NCI-H2107 treated with DMSO at 0.1 percent for 48 hours (cell line): Measurements from ENCODE around the gene ZNF429.
"Not testable (repeated sequence)": the region's sequence is repeated elsewhere in the genome, so short reads cannot be mapped to it uniquely, and the experiment has no call there.

Experiments used
- DNase-seq: peaks from one replicate; lab custom pipeline; 2025; ENCODE audit not compliant: unreplicated experiment; lab: John Stamatoyannopoulos, UW

Gene ZNF429

DNA sequence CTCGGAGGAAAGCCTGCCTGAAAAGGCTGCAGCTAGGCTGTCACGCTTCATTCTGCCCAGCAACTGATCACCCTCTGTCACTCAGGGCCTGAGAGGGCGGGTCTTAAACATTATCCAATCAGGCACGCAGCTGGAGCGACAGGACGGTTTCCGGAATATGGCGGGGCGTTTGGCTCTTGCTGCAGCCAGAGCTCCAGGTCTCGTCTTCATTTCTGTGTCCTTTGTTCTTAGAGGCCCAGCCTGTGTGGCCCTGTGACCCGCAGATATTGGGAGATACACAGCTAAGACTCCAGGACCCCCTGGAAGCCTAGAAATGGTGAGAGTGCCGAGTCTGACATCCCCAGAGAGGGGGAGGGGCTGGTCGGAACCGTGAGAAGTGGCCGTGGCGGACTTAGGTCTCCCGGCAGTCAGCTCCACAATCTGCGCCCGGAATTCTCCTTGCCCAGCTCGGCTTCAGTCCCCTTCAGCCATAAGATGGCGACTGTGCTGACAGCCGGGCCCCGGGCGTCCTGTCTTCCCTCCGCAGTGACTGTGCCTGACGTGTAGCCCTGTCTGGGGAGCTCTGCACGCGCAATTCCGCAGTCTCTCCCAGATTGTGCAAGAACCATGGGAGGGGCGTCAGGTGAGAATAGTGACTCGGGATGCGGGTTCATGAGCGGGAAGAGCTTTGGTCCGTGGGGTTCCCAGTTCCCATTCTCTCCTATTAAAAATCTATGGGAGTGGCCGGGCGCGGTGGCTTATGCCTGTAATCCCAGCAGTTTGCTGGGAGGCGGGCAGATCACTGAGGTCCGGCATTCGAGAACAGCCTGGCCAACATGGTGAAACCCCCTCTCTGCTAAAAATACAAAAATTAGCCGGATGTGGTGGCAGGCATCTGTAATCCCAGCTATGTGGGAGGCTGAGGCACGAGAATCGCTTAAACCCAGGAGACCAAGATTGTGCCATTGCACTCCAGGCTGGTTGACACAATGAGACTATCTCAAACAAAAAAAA lies at the start of gene ZNF429:
ZNF429 (plus strand) TSS at position 144 of the 993 bp plus-strand sequence; CDS start at position 314, 170 bp downstream.
- peak; percentile 87 for DNase-seq

DNA sequence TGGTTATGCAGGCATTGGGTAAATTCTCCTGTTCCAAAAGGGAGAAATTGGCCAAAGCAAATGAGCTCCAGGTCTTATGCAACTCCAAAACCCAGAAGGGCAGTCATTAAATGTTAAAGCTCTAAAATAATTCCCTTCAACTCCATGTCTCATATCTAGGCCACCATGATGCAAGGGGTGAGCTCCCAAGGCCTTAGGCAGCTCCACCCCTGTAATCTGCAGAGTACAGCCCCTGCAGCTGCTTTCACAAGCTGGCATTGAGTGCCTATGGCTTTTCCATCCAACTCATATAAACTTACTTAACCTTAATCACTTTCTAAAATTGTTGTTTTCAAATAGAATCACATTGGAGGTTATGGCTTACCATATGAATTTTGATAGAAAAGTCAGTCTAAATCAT lies 44.7 kb upstream of the ZNF429 start:
- DNase-seq: no peak

DNA sequence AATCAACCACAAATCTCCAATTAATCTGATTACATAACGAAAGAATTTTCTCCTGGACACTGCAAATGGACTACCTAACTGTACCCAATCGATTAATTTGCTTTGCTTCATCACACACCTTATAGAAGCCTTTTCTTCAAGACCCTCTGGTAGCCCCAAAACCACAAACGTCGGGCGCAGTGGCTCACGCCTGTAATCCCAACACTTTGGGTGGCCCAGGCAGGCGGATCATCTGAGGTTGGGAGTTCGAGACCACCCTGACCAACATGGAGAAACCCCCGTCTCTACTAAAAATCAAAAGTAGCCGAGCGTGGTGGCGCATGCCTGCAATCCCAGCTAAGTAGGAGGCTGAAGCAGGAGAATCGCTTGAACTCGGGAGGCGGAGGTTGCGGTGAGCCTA lies 42.9 kb upstream of the ZNF429 start:
- no peak for DNase-seq

DNA sequence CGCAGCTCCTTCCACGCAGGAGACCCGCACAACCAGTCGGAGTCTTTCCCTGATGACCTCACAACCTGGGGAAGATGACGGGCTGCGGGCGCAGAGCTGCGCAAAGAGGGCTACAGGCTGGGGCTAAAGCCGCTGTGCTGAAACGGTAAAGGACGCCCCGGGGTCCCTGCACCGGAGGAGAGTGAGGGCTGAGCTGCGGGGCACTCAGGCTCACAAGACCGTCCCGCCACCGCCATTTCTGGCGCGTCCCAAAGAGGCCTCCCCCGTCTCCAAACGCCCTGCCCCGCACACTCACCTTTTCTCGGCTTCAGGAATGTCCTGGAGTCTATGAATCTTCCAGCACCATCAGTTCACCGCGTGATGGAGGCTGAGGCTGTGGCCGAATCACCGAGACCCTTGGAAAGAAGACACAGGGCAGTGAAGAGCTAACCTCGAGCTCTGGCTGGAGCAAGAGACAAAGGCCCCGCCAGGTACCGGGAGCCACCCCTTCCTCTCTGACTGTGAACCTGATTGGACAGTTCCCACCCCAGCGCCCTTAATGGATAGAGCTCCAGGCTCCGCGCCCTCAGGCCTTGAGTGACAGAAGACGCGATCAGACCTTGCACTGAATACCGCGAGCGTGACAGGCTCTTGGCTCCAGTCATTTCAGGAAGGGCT lies 41.8 kb upstream of the ZNF429 start:
- DNase-seq: no peak

DNA sequence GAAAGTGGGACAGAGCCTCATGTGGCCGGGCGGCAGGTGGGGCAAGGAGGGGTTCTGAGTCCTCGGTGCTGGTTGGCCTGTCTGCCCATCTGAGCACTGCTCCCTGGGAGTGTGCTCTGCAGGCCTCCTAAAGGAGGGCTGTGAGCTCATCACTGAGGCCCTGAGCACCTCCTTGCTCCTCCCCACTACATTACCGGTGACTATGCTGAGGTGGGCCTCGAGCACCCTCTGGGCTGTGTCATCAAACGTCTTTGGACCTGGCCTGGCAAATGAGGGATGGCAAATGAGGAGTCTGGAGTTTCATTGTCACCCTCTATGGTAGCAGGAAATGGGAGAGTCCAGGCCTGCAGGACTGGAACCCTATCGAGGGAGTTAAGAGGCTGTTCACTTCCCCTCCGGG lies 38.8 kb upstream of the ZNF429 start:
- DNase-seq: no peak

DNA sequence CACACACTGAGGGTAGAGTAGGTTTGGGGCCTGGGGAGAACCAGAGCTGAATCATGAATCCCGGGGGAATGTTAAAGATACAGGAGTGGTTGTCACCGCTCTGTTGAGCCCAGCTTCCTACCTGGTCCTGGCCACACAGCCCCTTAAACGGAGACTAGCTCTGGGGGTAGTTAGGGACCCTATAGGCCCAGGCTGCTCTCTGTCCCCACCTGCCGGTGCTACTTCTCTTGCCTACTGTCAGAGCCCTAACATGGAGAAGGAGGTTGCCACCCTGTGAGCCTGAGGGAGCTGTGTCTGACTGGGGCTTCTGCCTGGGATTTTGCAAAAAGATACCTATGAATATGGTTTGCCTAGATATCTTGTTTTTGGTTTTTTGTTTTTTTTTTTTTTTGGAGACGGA lies 36.6 kb upstream of the ZNF429 start:
- DNase-seq: no peak

DNA sequence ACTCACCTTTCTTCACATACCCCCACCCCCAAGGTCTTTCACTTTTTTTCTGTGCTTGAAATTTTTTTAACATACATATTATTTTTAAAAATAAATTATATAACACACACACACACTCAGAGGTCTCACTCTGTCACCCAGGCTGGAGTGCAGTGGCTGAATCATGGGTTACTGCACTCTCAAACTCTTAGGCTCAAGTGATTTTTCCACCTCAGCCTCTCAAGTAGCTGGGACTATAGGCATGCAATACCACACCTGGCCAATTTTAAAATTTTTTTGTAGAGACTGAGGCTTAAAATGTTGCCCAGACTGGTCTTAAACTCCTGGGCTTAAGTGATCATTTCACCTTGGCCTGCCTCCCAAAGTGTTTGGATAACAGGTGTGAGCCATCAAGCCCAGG lies 32.9 kb upstream of the ZNF429 start:
- no peak for DNase-seq

DNA sequence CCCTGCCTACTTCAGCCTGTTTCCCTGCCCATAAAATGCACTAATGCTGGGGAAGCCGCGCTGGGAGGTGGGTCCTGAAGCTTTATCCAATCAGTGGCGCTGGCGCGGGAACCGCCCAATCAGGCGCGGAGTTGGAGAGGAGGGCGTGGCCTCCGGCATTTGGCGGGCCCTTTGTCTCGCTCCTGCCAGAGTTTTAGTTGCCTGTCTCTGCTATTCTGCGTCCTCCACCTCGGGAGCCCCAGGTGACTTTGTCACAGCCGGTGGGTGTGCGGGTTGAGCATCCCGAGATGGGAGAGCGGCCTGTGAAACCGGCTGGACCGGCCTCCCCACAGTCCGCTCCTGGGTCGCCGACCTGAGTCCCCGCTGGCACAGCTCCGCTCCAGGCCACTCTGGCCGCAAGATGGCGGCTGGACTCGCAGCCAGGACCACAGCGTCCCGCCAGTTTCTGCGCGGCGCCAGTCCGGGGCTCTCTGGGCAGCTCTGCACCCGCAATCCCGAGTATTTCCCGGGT lies 30.7 kb upstream of the ZNF429 start:
- no peak for DNase-seq

DNA sequence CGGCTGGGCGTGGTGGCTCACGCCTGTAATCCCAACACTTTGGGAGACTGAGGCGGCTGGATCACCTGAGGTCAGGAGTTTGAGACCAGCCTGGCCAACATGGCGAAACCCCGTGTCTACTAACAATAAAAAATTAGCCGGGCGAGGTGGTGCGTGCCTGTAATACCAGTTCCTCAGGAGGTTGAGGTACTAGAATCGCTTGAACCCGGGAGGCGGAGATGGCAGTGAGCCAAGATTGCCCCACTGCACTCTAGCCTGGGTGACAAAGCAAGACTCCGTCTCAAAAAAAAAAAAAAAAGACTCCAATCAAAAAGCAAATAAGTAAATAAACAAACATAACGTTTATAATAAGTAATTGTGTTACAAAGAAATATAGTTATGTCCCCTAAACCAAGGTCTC lies 23.0 kb upstream of the ZNF429 start:
- not testable (repeated sequence) for DNase-seq

DNA sequence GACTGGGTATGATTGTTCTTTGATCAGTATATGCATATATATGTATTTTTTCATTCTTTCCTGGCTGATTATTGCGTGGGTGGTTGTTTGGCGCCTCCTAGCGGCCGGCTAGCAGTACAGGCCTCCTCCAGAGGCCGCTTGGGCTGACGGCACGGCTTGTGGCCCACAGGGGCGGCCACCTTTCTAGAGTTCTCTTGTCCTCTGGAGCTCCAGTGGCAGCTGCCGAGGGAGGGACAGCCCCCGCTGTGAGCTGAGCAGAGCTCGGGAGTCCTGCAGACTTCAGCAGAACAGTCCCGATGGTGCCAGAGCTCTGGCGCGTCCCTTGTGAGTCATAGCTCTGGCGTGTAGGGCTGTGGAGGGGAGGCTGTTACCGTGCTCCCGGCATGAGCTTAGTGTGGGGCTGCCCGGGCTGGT lies 22.5 kb upstream of the ZNF429 start:
- no peak for DNase-seq

DNA sequence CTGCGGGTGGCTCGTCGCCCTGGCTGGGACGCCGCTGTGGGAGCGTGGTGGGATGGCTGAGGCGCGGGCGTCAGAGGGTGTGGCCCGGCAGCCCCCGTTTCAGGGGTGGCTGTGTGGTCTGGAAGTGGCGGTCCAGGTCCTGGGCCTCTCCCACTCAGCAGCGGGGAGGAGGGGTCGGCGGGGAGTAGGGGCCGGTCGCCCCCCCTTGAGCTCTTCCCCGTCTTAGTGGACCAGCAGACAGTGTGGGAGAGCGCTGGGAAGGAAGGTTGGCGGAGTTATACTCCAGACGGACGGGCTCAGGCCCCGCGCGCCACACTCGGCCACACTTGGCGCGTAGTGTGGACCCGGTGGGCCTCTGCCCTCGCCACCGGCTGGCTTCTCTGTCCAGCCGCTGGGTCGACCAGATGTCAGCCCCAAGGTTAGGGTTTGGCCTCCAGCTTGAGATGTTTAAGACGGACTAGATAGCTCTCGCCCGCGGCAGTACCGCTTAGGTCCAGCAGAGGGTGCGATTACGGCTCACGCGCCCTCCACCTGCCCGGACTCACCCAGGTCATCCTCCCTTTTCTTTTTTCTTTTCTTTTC lies 21.7 kb upstream of the ZNF429 start:
- no peak for DNase-seq

DNA sequence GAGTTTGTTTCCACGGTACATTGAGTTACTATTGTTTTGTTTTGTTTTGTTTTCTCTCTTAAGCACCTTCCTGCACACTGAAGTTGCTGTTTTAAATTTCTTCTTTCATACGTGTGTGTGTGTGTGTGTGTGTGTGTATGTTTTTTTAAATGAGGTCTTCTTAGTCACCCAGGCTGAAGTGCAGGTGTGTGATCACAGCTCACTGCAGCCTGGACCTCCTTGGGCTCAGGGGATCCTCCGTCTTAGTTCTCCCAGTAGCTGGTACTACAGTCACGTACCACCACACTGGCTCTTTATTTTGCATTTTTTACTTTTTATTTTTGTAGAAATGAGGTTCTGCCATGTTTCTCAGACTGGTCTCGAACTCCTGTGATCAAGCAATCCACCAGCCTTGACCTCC lies 20.8 kb upstream of the ZNF429 start:
- DNase-seq: no peak

DNA sequence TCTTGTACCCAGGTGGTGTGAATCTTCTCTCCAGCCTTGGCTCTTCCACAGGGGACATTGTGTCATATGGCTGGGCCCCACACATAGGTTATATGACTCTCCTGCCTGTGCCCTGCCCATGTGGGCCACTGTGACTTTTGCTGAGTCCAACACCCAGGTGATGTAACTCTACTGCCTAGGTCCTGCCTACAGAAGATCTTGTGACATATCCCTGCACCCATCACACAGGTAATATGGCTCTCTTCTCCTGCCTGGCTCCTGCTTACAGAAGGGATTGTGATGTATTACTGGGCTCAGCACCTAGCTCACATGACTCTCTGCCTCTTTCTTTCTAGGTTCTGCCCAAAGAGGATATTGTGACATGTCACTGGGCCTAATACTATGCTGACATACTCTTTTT lies 19.5 kb upstream of the ZNF429 start:
- DNase-seq: no peak

DNA sequence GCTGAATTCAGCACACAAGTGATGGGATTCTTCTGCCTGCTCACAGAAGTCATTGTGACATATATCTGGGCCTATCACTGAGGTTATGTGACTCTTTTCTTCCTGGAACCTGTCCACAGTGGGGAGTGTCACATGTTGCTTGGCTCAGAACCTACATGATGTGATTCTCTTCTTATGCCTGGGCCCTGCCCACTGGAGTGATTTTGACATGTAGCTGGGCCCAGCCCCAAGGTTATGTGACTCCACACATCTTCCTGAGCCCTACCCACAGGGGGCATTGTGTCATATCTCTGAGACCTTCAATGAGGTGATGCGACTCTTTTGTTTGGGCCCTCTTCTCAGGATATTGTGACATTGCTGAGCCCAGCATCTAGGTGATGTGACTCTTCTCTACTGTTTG lies 17.4 kb upstream of the ZNF429 start:
- no peak for DNase-seq

DNA sequence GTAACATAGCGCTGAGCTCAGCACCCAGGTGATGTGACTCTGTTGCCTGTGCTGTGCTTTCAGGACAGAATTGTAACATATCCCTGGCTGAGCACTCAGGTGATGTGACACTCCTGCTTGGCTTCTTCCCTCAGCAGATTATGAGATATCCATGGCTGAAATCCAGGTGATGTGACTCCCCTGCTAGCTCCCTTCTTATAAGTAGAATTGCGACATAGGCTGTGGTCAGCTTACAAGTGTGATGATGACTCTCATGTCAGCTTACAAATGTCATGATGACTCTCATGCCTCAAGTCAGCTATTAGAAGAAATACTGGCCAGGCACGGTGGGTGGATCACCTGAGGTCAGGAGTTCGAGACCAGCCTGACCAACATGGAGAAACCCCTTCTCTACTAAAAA lies 14.3 kb upstream of the ZNF429 start:
- DNase-seq: no peak

DNA sequence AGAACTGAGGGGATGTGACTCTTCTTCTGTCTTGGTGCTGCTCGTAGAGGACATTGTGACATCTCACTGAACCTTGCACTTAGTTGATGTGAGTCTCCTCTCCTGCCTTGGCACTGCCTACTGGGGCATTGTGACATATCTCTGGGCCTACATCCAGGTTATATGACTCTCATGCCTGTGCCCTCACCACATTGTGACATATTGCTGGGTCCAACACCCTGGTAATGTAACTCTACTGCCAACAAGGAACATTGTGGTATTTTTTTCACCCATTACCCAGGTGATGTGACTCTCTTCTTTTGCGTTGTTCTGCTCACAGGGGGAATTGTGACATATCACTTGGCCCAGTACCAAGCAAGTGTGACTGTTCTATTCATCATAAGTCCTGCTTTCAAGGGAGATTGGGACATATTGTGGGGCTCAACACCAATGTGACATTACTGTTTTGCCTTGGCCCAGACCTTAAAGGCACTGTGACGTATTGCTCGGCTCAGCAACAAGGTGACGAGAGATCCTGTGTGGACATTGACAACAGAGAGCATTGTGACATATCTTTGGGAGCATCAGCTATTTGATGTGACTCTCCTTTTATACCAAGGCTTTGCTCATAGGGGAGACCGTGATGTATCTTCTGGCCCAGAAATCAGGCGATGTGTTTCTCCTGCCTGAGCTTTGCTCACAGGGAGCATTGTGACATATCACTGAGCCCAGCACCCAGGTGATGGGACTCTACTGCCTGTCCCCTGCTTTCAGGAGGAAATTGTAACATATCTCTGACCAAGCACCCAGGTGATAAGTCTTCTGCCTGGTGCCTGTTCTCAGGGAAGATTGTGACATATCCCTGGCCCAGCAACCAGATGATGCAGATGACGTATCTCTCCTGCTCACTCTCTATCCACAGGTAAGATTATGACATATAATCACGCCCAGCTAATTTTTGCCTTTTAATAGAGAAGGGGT lies 12.2 kb upstream of the ZNF429 start:
- no peak for DNase-seq

DNA sequence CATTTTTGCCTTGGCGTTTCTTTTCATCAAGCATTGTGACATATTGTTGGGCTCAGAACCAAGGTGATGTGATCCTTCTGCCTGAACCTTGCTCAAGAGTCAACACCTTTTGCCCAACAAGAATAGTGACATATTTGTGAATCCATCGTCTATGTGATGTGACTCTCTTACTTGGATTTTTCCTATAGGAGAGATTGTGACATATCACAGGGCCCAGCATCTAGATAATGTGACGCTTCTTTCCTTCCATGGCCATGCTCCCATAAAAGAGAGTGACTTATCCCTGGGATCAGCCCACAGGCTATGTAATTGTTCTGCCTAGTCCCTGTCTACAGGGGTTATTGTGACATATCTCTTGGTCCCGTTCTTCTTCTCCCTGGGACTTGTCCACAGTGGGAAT lies 8.5 kb upstream of the ZNF429 start:
- no peak for DNase-seq

DNA sequence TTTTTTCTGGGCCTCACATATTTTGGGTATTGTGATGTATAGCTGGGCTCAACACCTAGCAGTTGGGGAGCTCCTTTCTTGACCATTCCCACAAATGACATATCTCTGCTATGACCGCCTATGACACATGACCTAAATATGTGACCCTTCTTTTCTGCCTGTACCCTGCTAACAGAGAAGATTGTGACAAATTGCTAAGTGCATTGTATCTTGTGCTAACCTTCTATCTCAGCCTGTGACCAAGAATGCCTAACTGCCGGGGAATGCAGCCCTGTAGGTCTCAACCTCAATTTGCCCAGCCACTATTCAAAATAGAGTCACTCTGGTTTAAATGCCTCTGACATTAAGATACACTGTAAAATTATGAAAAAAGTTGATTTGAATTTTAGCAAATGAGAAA lies 6.8 kb upstream of the ZNF429 start:
- DNase-seq: no peak

DNA sequence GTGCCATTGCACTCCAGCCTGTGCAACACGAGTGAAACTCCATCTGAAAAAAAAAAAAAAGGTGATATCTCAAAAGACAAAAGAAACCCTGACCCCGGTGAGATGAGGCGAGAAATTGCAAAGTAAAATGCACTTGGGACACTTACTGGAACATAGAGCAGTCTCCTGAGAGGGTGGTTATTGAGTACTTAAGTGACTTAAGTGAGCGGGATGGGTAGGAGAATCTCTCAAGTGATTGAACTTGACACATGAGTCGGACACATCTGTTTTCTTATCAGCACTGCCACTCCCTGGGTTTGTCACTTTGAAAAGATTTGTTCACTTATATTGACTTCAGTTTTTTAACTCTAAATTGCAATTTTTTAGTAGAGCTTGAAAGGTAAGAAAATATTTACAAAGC lies 2.8 kb downstream of the ZNF429 start:
- DNase-seq: no peak

DNA sequence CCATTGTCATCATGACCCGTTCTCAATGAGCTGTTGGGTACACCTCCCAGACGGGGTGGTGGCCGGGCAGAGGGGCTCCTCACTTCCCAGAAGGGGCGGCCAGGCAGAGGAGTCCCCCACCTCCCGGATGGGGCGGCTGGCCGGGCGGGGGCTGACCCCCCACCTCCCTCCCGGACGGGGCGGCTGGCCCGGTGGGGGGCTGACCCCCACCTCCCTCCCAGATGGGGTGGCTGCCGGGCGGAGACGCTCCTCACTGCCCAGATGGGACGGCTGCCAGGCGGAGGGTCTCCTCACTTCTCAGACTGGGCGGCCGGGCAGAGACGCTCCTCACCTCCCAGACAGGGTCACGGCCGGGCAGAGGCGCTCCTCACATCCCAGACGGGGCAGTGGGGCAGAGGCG lies 5.7 kb downstream of the ZNF429 start:
- not testable (repeated sequence) for DNase-seq

DNA sequence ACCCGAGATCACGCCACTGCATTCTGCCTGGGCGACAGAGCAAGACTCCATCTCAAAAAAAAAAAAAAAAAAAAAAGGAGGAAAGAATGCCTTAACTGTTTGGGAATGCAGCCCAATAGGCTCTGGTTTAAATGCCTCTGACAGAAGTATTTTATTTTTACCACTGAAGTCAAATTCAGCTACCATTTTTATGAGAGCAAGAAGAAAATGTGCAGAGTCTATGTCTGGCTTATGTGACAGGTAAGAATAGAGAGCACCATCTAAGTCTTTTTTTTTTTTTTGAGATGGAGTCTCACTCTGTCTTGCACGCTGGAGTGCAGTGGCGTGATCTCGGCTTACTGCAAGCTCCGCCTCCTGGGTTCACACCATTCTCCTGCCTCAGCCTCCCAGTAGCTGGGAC lies 7.2 kb downstream of the ZNF429 start:
- not testable (repeated sequence) for DNase-seq
